Measurements from ENCODE around the gene PTTG1IP2.
"Not testable (repeated sequence)": the region's sequence is repeated elsewhere in the genome, so short reads cannot be mapped to it uniquely, and the experiment has no call there.

PTTG1IP2 gene

DNA sequence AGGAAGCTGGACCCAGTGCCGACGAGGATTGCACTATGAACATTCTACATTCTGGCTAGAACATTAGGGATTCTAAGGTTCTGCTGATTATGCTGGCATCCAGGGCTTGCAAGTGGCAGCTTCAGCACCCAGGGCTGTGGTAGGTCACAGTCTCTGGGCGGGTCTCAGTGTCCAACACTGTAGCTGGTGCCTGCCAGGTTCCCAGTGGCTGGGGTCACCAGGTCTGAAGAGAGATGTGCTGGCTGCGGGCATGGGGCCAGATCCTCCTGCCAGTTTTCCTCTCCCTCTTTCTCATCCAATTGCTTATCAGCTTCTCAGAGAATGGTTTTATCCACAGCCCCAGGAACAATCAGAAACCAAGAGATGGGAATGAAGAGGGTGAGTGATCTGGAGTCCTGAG lies at the start of gene PTTG1IP2:
TSS of gene PTTG1IP2 (plus strand) at position 86 of the 400 bp plus-strand sequence. CDS start at position 234, 148 bp downstream.
- in situ Hi-C loops (cut with MboI; ENCODE audit: low sequenced_read_pairs), result no loop called here

DNA sequence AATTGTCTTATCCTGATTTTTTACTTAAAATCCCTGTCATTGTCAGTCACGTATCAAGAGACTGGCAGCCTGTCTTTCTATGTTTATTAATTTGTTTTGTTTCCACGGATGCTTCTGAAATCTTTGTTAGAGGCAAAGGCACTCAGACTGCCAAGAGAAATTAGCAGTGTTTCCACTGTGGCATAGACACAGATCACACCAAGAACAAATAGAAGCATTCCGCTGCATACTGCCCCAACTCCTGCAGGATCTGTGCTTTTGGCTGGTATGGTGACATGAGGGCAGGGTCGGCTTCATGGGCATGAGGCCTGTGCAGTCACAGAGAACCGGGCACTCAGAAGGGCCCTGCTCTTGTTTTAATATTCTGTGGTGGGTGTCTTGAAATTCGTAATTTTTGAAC lies 47.8 kb upstream of the PTTG1IP2 start:
- in situ Hi-C loops (cut with MboI; ENCODE audit: low sequenced_read_pairs), result loop anchor here (25.0 kb wide), 1 partner anchor 259 kb away; the partner anchor contains the start of gene STEAP1

DNA sequence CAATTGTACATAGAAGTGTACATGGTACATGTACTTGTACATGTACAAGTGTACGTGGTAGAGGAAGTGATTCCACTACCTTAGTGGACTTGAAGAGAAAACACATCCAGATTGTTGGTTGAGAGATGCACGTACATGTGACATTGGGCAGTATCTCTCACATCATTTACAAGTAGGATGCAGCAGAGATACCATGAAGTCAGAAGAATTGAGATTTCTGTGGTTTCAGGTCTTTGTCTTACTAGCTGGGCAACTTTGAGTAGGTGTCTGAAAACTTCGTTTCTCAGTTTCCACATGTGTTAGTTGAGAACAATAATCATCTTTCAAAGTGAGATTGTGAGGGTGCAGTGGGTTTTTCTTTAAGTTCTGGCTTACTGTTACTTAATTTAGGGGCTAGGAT lies 44.7 kb upstream of the PTTG1IP2 start:
- in situ Hi-C loops (cut with MboI; ENCODE audit: low sequenced_read_pairs), result loop anchor here (25.0 kb wide), 1 partner anchor 262 kb away; the partner anchor contains the start of gene STEAP1

DNA sequence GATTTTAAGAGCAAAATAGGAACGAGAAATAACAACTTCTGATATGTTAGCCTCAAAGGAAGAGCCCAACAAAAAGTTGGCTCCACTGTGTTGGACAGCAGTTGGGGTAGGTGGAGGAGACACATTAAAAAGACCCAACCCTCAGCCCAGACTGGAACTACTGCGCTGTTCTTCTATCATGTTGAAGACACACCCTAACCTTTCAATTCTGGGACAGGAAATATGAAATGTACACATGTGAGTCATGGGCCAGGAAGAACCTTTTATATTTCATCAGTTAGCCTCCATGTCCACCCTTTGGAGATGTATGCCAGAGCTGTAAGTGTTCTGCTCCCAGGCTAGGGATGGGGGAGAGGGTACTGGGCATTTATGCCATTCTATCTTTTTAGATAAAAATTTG lies 44.1 kb upstream of the PTTG1IP2 start:
- in situ Hi-C loops (cut with MboI; ENCODE audit: low sequenced_read_pairs), result no loop called here

DNA sequence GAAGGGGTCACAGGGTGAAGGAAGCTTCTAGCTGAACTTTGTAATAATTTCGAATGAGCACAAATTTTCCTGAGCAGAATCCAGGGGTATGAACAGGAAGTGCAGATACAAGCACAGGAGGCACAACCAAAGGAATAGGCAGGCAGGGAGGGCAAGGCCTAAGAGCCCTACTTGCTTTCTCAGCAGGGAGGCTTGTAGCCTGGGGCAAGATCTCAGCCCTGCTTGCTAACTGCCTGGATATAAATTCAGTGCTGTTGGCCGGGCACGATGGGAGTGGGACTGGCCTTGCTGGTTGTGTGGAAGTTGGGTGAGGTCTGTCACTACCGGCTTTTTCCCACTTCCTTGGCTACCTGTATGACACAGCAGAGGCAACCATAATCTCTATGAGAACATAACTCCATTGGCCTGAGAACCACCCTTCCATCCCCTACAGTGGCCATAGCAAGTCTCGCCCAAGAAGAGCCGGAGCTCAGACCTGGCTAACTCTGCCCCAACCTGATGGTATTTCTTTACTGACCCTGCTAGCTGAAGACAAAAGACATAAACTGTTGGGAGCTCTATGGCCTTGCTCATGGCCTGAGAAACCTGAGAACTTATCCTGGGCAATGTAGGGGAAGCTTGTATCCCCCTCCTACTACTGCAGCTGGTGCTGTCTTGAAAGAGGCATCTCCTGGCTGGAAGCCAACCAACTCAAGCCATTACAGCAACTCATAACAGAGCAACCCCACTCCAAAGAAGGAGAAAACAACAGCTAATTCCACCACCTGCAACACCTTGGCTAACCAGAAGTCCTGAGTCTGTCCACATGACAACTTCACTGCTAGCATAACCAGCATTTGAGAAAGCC lies 38.6 kb upstream of the PTTG1IP2 start:
- in situ Hi-C loops (cut with MboI; ENCODE audit: low sequenced_read_pairs), result no loop called here

DNA sequence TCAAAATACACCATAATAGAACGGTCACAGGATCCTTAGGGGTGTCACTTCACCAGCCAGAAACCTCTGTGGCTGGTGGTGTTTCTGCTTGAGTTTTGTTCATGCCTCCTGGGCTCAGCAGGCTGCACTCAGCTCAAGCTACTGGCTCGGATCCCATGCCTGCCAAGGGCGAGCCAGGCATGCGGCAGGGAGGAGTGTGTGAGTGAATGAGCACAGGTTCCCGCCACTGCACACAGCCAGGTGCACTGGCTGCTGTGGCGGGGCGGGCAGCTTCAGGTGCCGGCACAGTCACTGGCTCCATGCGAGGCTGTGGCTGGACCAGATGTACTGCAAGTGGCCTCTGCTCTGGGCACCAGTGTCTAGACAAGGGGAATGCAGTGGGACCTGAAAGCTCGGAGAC lies 36.7 kb upstream of the PTTG1IP2 start:
- in situ Hi-C loops (cut with MboI; ENCODE audit: low sequenced_read_pairs), result no loop called here

DNA sequence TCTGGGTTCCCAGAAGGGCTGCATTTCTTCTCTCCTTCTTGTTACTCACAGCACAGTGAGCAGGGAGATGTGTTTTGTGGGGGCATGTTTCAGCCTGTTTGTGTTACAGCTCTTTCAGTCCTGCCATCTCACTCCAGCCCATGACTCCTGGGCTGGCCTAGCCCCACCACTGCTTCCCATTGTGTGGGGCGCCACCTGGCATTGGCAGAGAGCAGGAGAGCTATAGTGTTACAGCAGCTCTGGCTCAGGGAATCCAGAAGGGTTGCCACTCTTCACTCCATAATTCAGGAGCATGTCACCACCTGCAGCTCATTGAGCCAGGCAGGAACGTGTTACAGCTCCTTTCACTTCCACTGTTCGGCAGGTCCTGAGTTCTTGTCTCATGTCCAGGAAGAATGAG lies 36.2 kb upstream of the PTTG1IP2 start:
- in situ Hi-C loops (cut with MboI; ENCODE audit: low sequenced_read_pairs), result no loop called here

DNA sequence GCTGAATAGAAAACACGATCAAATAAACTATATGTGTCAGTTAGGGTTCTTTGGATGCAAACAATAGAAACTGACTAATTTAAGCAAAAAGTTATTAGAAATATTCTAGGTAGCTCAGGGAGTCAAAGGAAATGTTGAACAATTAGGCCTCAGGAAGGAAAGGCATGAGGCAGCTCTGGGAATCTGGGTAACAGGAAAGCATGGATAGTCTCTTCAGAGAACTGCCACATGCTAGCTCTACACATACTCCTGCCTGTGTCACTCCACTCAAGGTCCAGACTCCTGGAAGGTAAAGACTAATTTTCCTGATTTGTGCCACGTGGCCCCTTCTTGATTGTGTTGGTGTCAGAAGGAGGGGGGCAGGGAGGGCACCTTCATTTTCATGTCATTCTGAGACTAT lies 23.8 kb upstream of the PTTG1IP2 start:
- in situ Hi-C loops (cut with MboI; ENCODE audit: low sequenced_read_pairs), result no loop called here

DNA sequence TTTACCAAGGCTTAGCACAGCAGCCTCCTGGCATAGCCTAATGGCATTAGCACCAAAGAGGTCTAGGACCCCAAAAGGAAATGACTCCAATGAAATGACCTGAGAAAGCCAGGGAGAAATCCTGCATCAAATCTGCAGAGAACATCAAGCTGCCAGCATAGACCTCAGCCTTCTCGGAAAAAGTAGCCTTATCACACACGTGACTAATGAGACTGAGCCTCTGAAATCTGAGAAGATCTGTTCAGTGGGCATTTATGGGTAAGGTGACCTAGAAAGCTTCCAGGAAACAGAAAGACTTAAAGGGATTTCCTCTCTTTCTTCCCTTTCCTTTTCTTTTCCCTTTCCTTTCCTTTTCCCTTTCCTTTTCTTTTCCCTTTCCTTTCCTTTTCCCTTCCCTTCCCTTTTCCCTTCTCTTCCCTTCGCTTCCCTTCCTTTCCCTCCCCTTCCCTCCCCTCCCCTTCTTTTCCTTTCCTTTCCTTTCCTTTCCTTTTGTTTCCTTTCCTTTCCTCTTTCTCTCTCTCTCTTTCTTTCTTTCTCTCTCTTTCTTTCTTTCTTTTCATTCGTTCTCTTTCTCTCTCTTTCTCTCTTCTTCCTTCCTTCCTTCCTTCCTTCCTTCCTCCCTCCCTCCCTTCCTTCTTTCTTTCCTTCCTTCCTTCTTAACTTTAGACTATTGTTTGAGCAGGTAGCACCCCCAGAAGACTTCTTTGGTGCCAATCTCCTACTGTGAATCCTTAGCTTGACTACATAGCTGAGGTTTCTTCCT lies 23.1 kb upstream of the PTTG1IP2 start:
- in situ Hi-C loops (cut with MboI; ENCODE audit: low sequenced_read_pairs), result no loop called here

DNA sequence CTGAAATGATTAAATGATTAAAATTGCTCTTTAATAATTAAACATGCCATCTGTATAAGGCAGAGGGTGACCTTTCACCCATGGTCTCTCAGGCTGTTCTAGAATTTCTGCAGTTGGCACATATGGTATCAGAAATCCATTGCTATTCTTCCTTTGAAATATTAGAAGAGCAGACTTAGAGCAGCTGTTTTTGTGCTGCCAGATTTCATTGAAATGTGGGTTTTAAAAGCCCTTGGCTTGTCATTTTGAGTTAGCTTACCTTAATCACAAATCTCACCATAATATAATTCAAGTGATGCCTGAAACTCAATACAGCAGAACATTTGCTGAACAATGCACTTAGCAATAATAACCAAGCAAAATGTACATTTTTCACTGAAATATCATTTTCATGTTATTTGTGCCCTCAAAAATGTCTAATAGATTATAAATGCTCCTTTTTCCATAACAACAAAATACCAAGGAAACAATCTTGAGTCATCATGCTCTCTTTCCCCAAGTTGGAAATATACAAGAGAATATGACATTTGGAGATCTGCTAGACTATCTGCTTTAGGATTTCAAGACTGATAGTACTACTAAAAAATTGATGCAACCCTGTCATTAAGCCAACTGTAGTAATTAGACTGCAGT lies 16.1 kb upstream of the PTTG1IP2 start:
- in situ Hi-C loops (cut with MboI; ENCODE audit: low sequenced_read_pairs), result no loop called here

DNA sequence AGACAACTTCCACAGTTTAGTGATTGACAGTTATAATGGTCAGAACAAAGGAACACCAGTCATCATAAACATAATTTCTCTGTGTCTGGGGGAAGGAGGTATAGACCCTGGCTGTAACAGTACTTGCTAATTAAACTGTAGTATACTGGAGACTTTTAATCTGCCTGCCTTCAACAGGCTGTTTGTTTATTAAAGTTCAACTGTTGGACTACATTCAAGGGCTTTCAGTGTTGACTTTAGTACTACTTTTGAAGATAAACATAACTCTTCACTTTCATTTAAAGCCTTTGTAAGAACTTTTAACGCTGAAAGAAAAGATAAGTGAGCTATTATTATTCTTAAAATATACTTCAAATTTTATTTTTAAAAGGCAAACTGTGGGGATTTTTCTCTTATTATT lies 15.5 kb upstream of the PTTG1IP2 start:
- in situ Hi-C loops (cut with MboI; ENCODE audit: low sequenced_read_pairs), result no loop called here

DNA sequence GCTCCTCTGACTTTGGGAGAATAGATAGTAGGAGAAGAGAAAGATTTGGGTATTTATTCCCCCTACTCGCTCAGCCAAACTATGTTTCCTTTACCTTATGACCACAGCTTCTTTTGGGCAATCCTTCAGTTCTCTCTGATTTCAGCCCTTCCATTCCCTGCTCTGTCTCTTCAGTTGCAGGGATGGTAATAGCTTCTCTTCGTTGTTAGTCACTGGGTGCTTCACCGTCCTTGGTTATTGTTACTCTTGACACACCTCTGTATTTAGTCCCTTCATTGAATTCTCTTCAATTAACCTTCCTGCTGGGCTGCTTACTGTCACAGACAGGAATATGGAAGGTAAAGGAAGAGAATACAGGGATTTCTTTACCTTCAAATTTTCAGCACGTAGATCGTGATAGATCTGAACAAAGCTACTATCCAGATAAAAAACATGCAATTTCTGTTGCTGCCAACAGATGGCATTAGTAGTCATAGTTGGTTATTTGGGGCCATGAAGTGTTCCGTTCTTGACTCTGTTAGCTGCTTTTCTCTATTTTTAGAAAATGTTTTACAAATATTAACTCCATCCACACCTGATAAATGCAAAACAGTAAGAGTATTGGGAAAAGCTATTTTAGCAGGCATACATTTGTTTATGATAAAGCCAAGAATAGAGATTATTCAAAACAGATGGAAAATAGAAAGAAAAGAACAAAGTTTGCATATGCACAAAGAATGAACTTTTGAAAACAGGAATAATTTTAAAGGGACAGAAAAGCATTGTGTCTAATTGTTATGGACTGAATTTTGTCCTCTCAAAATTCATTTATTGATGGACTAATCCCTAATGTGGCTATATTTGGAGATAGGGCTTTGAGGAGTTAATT lies 14.0 kb upstream of the PTTG1IP2 start:
- in situ Hi-C loops (cut with MboI; ENCODE audit: low sequenced_read_pairs), result no loop called here

DNA sequence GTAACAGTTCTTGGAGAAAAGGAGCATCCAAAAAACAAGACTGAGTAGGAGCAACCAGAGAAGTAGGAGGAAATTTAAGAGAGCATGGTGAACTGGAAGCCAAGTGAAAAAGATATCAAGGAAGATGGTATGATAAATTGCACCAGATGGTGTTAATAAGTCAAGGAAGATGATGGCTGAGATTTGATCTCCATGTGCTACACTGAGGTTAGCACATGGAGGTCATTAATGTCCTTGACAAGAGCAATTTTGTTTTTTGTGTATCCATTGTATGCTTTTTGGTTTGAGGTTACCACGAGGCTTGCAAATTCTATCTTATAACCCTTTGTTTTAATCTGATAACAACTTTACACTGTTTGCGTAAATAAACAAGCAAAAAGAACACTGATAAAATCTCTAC lies 11.3 kb upstream of the PTTG1IP2 start:
- in situ Hi-C loops (cut with MboI; ENCODE audit: low sequenced_read_pairs), result no loop called here

DNA sequence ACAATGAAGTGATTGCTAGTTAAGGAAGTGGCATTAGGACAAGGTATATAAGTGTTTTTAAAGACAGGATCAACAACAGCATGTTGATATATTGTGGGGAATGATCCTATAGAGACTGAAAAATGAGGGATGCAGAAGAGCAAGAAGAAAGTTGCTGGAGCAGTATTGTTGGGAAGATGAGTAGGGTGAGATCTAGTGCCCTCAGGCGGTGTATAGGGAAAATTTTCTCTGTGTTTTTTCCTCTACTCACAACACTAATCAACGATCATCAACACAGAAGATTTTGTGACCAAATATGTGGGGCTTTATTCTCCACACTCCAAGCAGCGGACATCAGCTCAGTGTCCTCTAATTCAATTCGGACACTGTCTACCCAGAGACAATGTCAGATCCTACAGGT lies 9.6 kb upstream of the PTTG1IP2 start:
- in situ Hi-C loops (cut with MboI; ENCODE audit: low sequenced_read_pairs), result no loop called here

DNA sequence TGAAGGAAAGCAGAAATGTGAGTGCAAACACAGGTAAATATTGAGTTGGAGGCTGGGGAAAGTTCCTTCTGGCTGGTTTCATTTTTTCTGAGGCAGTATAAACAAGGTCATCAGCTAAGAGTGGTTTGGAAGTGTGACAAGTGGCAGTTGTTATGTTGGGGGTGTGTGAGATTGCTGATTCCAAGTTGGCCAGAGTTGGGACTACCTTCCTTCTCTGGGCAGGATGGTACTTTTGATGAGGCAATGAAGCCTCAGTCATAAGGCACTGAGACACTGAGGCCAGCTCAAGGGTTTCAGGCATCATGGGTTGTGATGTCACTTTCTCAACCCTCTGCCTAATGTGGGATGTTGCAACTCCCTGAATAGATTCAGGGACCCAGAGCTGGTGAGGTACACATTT lies 8.2 kb upstream of the PTTG1IP2 start:
- in situ Hi-C loops (cut with MboI; ENCODE audit: low sequenced_read_pairs), result no loop called here

DNA sequence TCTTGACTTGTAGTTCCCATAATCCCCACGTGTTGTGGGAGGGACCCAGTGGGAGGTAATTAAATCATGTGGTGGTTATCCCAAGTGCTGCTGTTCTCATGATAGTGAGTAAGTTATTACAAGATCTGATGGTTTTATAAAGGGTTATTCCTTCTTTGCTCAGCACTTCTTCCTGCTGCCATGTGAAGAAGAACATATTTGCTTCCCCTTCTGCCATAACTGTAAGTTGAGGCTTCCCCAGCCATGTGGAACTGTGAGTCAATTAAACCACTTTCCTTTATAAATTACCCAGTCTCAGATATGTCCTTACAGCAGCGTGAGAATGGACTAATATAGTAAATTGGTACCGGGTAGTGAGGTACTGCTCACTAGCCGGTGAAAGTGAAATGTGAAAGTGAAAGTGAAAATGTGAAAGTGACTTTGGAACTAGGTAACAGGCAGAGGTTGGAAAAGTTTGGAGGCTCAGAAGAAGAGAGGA lies 6.2 kb upstream of the PTTG1IP2 start:
- in situ Hi-C loops (cut with MboI; ENCODE audit: low sequenced_read_pairs), result not testable (repeated sequence)

DNA sequence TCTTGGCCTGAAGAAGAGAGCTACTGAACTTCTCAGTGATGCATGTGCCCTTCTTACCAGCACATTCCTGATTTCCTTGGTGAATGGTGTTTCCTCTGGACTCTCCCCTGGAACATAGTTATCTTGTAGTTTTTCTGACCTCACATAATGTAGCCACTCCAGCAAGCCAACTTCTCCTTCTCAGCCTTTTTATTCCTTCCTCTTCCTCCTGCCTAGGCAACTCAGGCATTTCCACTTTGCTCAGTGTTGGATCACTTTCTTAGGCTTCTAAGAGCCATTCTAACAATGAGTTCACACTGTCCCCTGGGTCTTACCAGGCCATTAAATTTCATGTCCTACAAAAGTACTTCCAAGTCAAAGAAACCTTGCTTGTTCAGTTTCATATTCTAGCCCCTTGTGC lies 3.6 kb upstream of the PTTG1IP2 start:
- in situ Hi-C loops (cut with MboI; ENCODE audit: low sequenced_read_pairs), result no loop called here

DNA sequence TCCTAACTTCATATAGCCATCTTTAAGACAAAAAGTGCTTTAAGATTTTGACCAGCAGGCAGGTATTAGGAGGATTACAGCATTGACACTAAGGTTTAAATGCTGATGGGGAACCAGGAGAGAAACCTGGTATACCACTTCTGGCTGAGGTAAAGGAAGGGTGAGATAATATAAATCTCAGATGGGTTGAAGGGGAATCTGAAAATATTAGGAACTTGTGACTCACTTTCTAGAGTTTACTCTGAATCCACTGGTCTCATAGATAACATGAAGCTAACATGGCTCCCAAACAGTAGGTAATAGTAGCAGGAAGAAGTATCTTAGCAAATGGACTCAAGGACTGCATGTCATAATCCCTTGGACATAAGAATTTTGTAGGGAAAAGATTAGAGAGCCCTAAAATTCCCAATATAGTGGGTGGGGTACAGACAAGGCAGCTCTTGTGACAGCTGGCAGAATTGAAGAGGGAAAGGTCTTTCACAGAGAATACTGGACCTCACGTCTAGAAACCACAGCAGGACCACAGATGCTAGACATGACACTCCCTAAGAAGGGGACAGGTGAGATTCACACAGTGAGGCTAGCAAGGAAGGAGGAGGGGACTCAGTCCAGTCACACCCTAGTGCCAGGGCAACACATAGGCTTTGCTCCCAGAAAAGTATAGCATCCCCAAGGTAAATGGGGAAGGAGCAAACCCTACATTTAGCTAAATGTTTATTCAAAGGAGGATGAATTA lies 3.5 kb downstream of the PTTG1IP2 start:
- in situ Hi-C loops (cut with MboI; ENCODE audit: low sequenced_read_pairs), result no loop called here

DNA sequence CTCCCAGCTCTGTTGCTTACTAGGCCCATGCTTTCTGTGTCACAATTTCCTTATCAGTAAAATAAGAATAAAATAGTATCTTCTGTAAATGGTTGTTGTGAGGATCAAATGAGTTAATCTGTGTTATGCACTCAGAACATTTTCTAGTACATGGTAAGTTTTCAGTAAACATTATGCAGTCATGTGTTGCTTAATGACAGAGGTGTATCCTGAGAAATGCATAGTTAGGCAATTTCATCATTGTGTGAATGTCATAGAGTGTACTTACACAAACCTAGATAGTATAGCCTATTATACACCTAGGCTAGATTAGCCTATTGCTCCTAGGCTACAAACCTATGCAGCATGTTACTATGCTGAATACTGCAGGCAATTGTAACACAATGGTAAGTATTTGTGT lies 4.4 kb downstream of the PTTG1IP2 start:
- in situ Hi-C loops (cut with MboI; ENCODE audit: low sequenced_read_pairs), result no loop called here

Measured in HL-60/S4 treated with phorbol 12-myristate 13-acetate at 8.2 ng/mL for 4 days and 3 days (cell line).